Liver (tissue), 9 donors: ENCODE data around the gene STAT5A. TPM values are rescaled to one million over a fixed set of nuclear protein-coding genes. Genes with fewer than 3 reads are reported as not detected.

ENCODE experiments used
- DNase-seq: peaks from one replicate; pipeline ENCODE4 v3.0.0-alpha.2; 2017; ENCODE audit warnings: low spot score
- H3K27ac ChIP-seq, 2 donors: one replicate each; pipeline ENCODE4 v1.7.0; 2013; ENCODE audit warnings: inconsistent platforms in 2 of 2, low read length in 2 of 2, control low read depth in 1 of 2, low read depth in 1 of 2, mild to moderate bottlenecking in 1 of 2
- H3K27me3 ChIP-seq, 4 donors: one replicate each; pipeline versions ENCODE4 v1.6.1 to v1.7.0; 2013; ENCODE audit warnings: low read length in 3 of 4, inconsistent platforms in 1 of 4, mild to moderate bottlenecking in 1 of 4, moderate library complexity in 1 of 4; ENCODE audit not compliant: control insufficient read depth in 4 of 4, insufficient read depth in 4 of 4
- H3K36me3 ChIP-seq, 4 donors: one replicate each; pipeline versions ENCODE4 v1.6.1 to v1.7.0; 2013; ENCODE audit warnings: low read length in 3 of 4, mild to moderate bottlenecking in 3 of 4, low read depth in 1 of 4, moderate library complexity in 1 of 4; ENCODE audit not compliant: control insufficient read depth in 4 of 4, insufficient read depth in 3 of 4
- H3K4me1 ChIP-seq, 4 donors: one replicate each; pipeline versions ENCODE4 v1.6.1 to v1.7.0; 2013; ENCODE audit warnings: low read length in 3 of 4, mild to moderate bottlenecking in 3 of 4, moderate library complexity in 1 of 4; ENCODE audit not compliant: control insufficient read depth in 4 of 4, insufficient read depth in 4 of 4
- H3K4me3 ChIP-seq, 3 donors: one replicate each; pipeline versions ENCODE4 v1.6.1 to v1.7.0; 2013; ENCODE audit warnings: low read length in 3 of 3, control low read depth in 1 of 3, low read depth in 1 of 3, mild to moderate bottlenecking in 1 of 3
- H3K9ac ChIP-seq, 2 donors: one replicate each; pipeline ENCODE4 v1.7.0; 2013; ENCODE audit warnings: low read length in 2 of 2, mild to moderate bottlenecking in 2 of 2, moderate library complexity in 2 of 2, control low read depth in 1 of 2, low read depth in 1 of 2
- H3K9me3 ChIP-seq, 4 donors: one replicate each; pipeline versions ENCODE4 v1.6.1 to v1.7.0; 2013; ENCODE audit warnings: low read length in 3 of 4; ENCODE audit not compliant: control insufficient read depth in 4 of 4
- CTCF ChIP-seq: fragments of 150-350 bp; IDR thresholded peaks from 2 replicates; pipeline ENCODE4 v1.5.1; 2017; ENCODE audit warnings: improper control_type of control experiment, low read depth, low read length; ENCODE audit not compliant: missing input control
- EGR1 ChIP-seq, 2 donors: IDR thresholded peaks; 2 replicates each; pipeline ENCODE4 v1.6.1; 2016 to 2018; ENCODE audit warnings: antibody characterized with exemption in 2 of 2, low read depth in 2 of 2
- FOXA1 ChIP-seq: IDR thresholded peaks from 2 replicates; pipeline ENCODE4 v1.6.1; 2016; ENCODE audit warnings: antibody characterized with exemption
- FOXA2 ChIP-seq: IDR thresholded peaks from 2 replicates; pipeline ENCODE4 v1.6.1; 2016; ENCODE audit warnings: antibody characterized with exemption
- GABPA ChIP-seq, 2 donors: IDR thresholded peaks in 1 of 2; conservative IDR thresholded peaks in 1 of 2; 2 replicates each; pipeline ENCODE4 v1.6.1; 2016; ENCODE audit warnings: antibody characterized with exemption in 2 of 2, mild to moderate bottlenecking in 1 of 2, moderate library complexity in 1 of 2
- HNF4A ChIP-seq, 2 donors: conservative IDR thresholded peaks; 2 replicates each; pipeline ENCODE4 v1.6.1; 2016; ENCODE audit warnings: antibody characterized with exemption in 2 of 2, mild to moderate bottlenecking in 2 of 2
- HNF4G ChIP-seq: IDR thresholded peaks from 2 replicates; pipeline ENCODE4 v1.6.1; 2016; ENCODE audit warnings: antibody characterized with exemption
- JUND ChIP-seq, 2 donors: IDR thresholded peaks; 2 replicates each; pipeline ENCODE4 v1.6.1; 2016; ENCODE audit warnings: antibody characterized with exemption in 2 of 2
- MAX ChIP-seq: IDR thresholded peaks from 2 replicates; pipeline ENCODE4 v1.6.1; 2016; ENCODE audit warnings: antibody characterized with exemption
- NR2F2 ChIP-seq: IDR thresholded peaks from 2 replicates; pipeline ENCODE4 v1.6.1; 2016; ENCODE audit warnings: antibody characterized with exemption
- RAD21 ChIP-seq, 2 donors: IDR thresholded peaks; 2 replicates each; pipeline ENCODE4 v1.6.1; 2016; ENCODE audit warnings: antibody characterized with exemption in 2 of 2, mild to moderate bottlenecking in 2 of 2
- RXRA ChIP-seq, 2 donors: IDR thresholded peaks; 2 replicates each; pipeline ENCODE4 v1.6.1; 2017 to 2018; ENCODE audit warnings: antibody characterized with exemption in 2 of 2, mild to moderate bottlenecking in 1 of 2
- SP1 ChIP-seq: IDR thresholded peaks from 2 replicates; pipeline ENCODE4 v1.6.1; 2018; ENCODE audit warnings: antibody characterized with exemption, mild to moderate bottlenecking
- TAF1 ChIP-seq: conservative IDR thresholded peaks from 2 replicates; pipeline ENCODE4 v1.6.1; 2016; ENCODE audit warnings: antibody characterized with exemption, mild to moderate bottlenecking
- YY1 ChIP-seq: IDR thresholded peaks from 2 replicates; pipeline ENCODE4 v1.6.1; 2016; ENCODE audit warnings: antibody characterized with exemption, mild to moderate bottlenecking
- WGBS: extraction: QIAGEN DNeasy Blood & Tissue Kit; methylation state at CpG from one replicate; pipeline ENCODE4 v1.1.7; 2013; 5-methylcytosine and 5-hydroxymethylcytosine counted together
- polyA plus RNA-seq, 2 donors: library from polyadenylated mRNA; stranded (reverse) in 1 of 2; unstranded in 1 of 2; fragments of 200-250 nt in 1 of 2; fragments of >200 nt in 1 of 2; fragmentation: Nextera tagmentation in 1 of 2; extraction: Ambion mirVana in 1 of 2; gene quantifications; one replicate each; pipeline versions ENCODE4 v1.2.1 to v1.2.3, GENCODE V29; 2013 to 2015
- total RNA-seq, 2 donors: library from RNA; depleted of rRNA; stranded (reverse); fragments of >200 nt; gene quantifications; one replicate each; pipeline ENCODE4 v1.2.3, GENCODE V29; 2014
- TF ChIP-seq, protein P1 (sequence below): IDR thresholded peaks from 2 replicates; pipeline ENCODE4 v1.6.1; 2016; ENCODE audit warnings: antibody characterized with exemption, mild to moderate bottlenecking
- TF ChIP-seq, protein P2 (sequence below): IDR thresholded peaks from 2 replicates; pipeline ENCODE4 v1.6.1; 2016; ENCODE audit warnings: antibody characterized with exemption
- TF ChIP-seq, protein P3 (sequence below): IDR thresholded peaks from 2 replicates; pipeline ENCODE4 v1.6.1; 2016; ENCODE audit warnings: antibody characterized with exemption
- donor health status: healthy.
- donor health status: healthy.
- donor health status: healthy.
- donor health status: healthy.
- donor health status: healthy.

STAT5A gene
- total and polyA plus RNA-seq, 4 donors = 1.7 to 37.7 (median 8.9) TPM

DNA sequence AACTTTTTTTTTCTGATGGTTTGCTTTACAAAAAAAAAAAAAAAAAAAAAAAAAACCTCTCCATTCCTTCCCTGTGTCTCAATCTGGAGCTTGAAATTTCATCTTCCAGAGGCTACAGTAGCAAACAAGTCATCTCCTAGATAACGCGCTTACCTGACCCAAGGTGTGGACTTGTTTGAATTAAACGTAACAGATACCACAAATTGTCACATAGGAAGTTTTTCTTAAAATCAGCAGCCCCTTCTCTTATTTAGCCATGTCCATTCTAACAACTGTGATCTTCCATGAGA lies 14.1 kb upstream of the STAT5A start (continued):
- TF ChIP-seq EGR1 (IDR thresholded peaks at IDR 0.05; ENCODE audit: low read depth in 2 of 2) (no peak), GABPA (IDR thresholded peaks at IDR 0.05 in 1 of 2, conservative IDR thresholded peaks at IDR 0.05 in 1 of 2) (no peak), MAX (no peak)

- Histone ChIP-seq H3K9me3 (no peaks in the 10 kb centered on the region), H3K27me3 (no peaks in the 10 kb centered on the region), H3K36me3 (no peaks in the 10 kb centered on the region), H3K27ac (peak overlapping the region; percentile 20 to 98), H3K4me1 (peaks cover 4 to 34% (median 16%) of the 10 kb centered on the region in 4 donors), H3K4me3 (peak overlapping the region; percentile 67 to 98 (median 72)), H3K9ac (peak overlapping the region; percentile 4 to 76)
- 24% methylated on average over 13 of the region's 13 CpGs for WGBS
- TF ChIP-seq, protein P1, sequence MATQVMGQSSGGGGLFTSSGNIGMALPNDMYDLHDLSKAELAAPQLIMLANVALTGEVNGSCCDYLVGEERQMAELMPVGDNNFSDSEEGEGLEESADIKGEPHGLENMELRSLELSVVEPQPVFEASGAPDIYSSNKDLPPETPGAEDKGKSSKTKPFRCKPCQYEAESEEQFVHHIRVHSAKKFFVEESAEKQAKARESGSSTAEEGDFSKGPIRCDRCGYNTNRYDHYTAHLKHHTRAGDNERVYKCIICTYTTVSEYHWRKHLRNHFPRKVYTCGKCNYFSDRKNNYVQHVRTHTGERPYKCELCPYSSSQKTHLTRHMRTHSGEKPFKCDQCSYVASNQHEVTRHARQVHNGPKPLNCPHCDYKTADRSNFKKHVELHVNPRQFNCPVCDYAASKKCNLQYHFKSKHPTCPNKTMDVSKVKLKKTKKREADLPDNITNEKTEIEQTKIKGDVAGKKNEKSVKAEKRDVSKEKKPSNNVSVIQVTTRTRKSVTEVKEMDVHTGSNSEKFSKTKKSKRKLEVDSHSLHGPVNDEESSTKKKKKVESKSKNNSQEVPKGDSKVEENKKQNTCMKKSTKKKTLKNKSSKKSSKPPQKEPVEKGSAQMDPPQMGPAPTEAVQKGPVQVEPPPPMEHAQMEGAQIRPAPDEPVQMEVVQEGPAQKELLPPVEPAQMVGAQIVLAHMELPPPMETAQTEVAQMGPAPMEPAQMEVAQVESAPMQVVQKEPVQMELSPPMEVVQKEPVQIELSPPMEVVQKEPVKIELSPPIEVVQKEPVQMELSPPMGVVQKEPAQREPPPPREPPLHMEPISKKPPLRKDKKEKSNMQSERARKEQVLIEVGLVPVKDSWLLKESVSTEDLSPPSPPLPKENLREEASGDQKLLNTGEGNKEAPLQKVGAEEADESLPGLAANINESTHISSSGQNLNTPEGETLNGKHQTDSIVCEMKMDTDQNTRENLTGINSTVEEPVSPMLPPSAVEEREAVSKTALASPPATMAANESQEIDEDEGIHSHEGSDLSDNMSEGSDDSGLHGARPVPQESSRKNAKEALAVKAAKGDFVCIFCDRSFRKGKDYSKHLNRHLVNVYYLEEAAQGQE = no peak
- TF ChIP-seq HNF4G (no peak), GABPA (IDR thresholded peaks at IDR 0.05 in 1 of 2, conservative IDR thresholded peaks at IDR 0.05 in 1 of 2) (no peak), MAX (no peak), FOXA1 (no peak), FOXA2 (no peak), RAD21 (IDR thresholded peaks at IDR 0.05) (no peak), RXRA (IDR thresholded peaks at IDR 0.05) (no peak), SP1 (no peak), JUND (IDR thresholded peaks at IDR 0.05) (no peak), EGR1 (IDR thresholded peaks at IDR 0.05; ENCODE audit: low read depth in 2 of 2) (no peak), NR2F2 (no peak), TAF1 (no peak), HNF4A (conservative IDR thresholded peaks at IDR 0.05) (no peak), YY1 (no peak), CTCF (no peak)
- TF ChIP-seq, protein P2, sequence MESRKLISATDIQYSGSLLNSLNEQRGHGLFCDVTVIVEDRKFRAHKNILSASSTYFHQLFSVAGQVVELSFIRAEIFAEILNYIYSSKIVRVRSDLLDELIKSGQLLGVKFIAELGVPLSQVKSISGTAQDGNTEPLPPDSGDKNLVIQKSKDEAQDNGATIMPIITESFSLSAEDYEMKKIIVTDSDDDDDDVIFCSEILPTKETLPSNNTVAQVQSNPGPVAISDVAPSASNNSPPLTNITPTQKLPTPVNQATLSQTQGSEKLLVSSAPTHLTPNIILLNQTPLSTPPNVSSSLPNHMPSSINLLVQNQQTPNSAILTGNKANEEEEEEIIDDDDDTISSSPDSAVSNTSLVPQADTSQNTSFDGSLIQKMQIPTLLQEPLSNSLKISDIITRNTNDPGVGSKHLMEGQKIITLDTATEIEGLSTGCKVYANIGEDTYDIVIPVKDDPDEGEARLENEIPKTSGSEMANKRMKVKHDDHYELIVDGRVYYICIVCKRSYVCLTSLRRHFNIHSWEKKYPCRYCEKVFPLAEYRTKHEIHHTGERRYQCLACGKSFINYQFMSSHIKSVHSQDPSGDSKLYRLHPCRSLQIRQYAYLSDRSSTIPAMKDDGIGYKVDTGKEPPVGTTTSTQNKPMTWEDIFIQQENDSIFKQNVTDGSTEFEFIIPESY = no peak
- TF ChIP-seq, protein P3, sequence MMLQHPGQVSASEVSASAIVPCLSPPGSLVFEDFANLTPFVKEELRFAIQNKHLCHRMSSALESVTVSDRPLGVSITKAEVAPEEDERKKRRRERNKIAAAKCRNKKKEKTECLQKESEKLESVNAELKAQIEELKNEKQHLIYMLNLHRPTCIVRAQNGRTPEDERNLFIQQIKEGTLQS = no peak
- no peak for DNase-seq
Observed at GRCh38 chr17:42274812-42275526, 13.3 kb upstream of the STAT5A start.
